ENCODE measurements around the gene KIAA0930.

Gene KIAA0930

DNA sequence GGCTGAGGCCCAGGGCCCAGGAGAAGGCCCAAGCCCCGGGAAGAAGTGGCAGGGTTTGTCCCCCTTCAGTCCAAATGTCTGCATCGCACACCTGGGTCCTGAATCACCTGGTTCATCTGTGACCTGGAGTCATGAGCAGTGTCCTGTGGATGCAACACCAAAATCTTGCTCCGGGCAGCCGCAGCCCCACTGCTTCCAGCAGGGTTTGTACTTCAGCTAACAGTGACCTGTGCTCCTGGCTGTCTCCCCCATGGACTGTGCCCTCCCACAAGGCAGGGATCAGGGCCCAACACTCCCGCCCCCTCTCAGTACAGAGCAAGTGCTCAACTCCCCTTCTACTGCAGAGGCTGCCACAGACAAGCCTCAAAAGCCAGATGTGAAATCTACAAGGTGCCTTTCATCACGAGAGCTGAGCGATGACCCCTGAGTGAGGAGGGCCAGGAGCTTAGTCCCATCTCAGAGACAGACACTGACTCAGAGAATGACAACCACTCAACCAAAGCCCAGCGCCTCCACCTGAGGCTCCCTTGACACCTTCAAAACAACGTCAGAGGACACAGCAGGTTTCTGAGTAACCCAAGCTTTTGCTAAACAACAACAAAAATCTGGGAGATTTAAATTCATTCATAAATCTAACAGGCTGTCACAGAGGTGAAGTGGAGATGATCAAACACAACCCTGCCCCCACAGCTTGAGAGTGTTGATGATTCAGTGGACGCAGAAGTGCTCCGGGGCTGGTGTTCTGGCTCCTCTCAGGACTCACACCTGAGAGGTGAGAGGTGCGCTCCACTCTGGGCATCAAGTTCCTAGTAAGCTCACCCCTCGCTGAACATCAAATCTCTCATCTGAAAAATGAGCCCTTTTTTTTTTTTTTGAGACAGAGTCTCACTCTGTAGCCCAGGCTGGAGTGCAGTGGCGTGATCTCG, 3.4 kb downstream of the KIAA0930 start:
- no peak for DNase-seq

- peak; percentile 26 for DNase-seq
These were observed 4.8 kb downstream of the KIAA0930 start for GRCh38 chr22:45235851-45236342.

- DNase-seq = peak; percentile 70
These were observed 5.5 kb downstream of the KIAA0930 start for GRCh38 chr22:45235101-45235777.

- DNase-seq = no peak
These were observed 6.9 kb downstream of the KIAA0930 start for GRCh38 chr22:45233827-45234226.

- DNase-seq = no peak
These were observed 7.3 kb downstream of the KIAA0930 start for GRCh38 chr22:45233386-45233785.

- no peak for DNase-seq
These were observed 9.4 kb downstream of the KIAA0930 start for GRCh38 chr22:45231293-45231692.

DNA sequence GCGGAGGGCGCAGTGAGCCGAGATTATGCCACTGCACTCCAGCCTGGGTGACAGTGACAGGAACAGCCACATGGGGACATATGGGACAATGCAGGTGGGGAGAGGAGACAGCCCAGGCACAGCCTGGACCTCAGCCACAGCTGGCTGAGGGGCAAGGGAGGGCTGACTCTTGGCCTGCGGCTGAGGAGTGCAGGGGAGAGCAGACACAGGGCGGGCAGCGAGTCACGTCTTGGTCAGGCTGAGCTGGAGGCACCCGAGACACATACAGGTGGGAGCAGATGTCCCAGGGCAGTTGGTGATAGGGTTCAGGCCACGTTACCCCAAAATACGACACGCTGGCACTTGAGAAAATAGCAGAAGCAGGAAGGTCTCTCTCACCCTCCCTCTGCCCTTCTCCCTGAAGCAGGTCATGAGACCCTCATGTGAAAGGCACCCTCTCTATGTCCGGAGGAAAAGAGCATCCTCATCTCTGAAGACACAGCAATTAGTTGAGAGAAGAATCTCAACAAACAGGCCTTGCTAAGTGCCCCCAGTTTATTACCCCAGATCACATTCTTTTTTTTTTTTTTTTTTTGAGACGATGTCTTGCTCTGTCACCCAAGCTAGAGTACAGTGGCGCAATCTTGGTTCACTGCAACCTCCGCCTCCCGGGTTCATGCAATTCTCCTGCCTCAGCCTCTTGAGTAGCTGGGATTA, 10.5 kb downstream of the KIAA0930 start:
- no peak for DNase-seq

GRCh38 chr22:45229181-45229580, 11.5 kb downstream of the KIAA0930 start:
- no peak for DNase-seq

GRCh38 chr22:45228401-45228754, 12.3 kb downstream of the KIAA0930 start:
- no peak for DNase-seq

- DNase-seq = no peak
These were observed 12.9 kb downstream of the KIAA0930 start for GRCh38 chr22:45227645-45228400.

- no peak for DNase-seq
These were observed 14.0 kb downstream of the KIAA0930 start for GRCh38 chr22:45226503-45227186.

DNA sequence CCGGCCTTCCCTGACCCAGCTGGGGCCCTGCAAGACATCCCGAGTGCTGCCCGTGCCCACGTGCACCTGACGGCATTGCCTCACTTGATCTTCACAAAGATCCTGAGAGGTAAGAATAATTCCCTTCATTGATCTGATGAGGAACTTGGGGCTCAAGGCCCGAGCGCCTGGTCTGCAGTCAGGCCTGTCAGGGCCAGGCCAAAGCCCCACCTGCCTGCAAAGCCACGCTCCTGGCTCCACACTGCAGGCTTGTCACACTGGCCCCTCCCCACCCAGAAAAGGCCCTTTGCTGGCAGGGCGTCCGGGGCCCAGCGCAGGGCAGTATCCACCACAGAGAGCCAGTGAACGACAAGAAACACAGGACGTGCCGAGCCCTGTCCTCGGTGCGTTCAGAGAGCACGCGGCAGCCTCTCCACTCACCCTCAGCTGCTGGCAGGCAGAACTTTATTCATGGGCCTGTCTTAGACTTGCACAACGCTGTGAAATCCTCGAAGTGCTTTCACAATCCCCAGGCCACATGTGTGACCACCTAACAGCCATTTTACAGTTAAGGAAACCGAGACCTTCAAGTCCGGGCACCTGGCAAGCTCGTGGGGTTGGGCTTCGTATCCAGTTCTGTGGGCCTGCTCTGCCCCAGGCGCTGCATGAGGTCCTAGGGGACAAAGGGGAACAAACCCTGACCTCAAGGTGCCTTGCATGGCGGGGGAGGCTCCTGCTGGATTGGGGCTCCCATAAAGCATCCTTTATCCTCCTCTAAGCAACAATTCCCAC, 14.8 kb downstream of the KIAA0930 start:
- DNase-seq = no peak

- no peak for DNase-seq
These were observed 15.5 kb downstream of the KIAA0930 start for GRCh38 chr22:45224988-45225731.

DNA sequence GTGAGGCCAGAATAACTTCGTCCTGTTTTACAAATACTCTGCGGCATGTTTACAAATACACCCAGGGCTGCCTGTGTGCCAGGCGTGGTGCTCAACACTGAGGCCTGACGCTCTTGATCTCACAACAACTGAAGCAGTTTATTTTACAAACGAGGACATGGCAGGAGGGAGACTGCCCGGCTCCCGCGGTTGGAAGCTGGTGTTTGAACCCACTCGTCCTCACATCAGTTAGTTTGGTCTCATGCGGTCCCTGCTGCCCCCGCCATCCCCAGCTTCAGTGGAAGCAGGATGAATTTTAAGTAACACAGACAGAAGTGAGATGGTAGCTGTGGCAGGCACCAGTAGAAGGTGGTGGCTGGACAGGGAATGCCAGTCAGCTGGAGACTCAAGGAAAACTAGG, 16.4 kb downstream of the KIAA0930 start:
- DNase-seq = no peak

- DNase-seq = no peak
These were observed 17.2 kb downstream of the KIAA0930 start for GRCh38 chr22:45223304-45224117.

DNA sequence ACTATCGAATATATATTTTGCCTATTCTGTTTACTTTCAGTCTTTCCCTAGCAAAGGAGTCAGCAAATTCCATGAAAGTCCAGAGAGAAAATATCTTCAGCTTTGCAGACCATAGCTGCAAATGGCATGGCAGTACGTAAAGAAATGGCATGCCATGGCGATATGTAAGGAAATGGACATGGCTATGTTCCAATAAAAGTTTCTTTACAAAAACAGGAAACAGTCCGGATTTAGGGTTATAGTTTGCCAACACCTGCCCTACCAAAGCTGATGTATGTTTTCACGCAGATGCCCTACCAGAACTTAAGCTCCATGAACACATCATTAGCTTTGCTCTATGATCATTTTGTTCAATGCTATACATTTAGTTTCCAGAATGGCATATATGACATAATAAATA, 19.5 kb downstream of the KIAA0930 start:
- no peak for DNase-seq

GRCh38 chr22:45218976-45219375, 21.7 kb downstream of the KIAA0930 start:
- DNase-seq = no peak

- DNase-seq = no peak
These were observed 22.9 kb downstream of the KIAA0930 start for GRCh38 chr22:45217806-45218205.

GRCh38 chr22:45217345-45217744, 23.3 kb downstream of the KIAA0930 start:
- no peak for DNase-seq

All from NCI-H2107 (cell line).